GM18951 (cell line): ENCODE results near the gene AIFM1.

Experiments
- POLR2A ChIP-seq: IDR thresholded peaks from 4 replicates; pipeline ENCODE4 v1.6.1; 2011; ENCODE audit warnings: mild to moderate bottlenecking; ENCODE audit not compliant: insufficient read length, insufficient read depth; ENCODE audit errors: extremely low read depth
- in situ Hi-C: fragments of 300-500 bp; cut with MboI; formaldehyde crosslinking; loops from one replicate; pipeline ENCODE4 v1.12.0; 2022; ENCODE audit warnings: low sequenced_read_pairs, mixed read lengths, inconsistent platforms; ENCODE audit not compliant: unreplicated experiment

AIFM1 gene

DNA sequence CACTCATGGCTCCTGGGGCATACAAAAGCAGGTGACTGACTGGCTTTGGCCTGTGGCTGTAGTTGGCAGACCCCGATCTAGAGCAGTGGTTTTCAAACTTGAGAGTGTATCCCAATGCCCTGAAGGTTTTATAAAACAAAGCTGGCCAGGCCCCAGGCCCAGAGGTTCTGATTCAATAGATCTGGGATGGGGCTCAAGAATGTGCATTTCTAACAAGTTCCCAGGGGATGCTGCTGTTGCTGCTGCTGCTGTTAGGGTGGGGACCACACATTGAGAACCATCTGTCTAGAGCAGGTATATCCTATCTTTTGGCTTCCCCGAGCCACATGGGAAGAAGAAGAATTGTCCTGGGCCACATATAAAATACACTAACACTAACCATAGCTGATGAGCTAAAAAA is 7.3 kb downstream of the AIFM1 start:
- in situ Hi-C loops, result no loop called here
- TF ChIP-seq POLR2A, result no peak

DNA sequence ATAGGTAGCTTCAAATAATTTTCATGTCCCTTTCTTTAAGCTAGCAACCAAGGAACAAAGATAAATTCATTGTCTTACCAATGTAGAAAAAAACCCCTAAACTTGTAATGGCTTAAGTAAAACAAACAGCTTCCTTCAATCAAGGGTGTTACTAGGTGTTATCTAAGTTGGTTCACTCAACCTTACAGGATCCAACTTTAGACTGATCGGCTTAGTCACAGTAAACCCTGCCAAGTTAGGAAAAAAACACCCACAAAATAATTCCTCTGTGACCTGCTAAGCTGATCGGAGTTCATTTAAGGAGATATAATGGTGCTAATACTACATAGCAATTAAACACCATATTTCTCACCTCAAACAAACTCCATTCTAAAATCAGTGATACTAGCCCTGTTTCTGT is 10.1 kb downstream of the AIFM1 start:
- no peak for TF ChIP-seq POLR2A
- in situ Hi-C loops, result no loop called here

DNA sequence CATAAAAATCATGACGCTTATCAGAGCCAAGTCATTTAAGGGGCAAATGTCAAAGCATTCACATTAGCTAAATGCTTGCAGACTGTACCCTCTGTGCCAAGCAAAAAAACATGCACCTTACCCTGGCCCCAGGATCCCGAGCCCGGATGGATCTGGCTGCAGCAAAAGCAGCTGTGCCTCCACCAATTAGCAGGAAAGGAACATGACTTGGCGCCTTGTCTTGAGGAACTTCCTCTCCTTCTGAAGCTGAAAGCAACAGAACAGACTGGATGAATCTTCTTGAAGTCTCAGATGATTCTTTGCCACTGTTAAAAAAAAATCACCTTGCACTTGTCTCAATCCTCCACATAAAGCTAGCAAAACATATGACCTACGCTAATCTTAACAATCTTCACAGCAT is 18.0 kb downstream of the AIFM1 start:
- in situ Hi-C loops, result no loop called here

DNA sequence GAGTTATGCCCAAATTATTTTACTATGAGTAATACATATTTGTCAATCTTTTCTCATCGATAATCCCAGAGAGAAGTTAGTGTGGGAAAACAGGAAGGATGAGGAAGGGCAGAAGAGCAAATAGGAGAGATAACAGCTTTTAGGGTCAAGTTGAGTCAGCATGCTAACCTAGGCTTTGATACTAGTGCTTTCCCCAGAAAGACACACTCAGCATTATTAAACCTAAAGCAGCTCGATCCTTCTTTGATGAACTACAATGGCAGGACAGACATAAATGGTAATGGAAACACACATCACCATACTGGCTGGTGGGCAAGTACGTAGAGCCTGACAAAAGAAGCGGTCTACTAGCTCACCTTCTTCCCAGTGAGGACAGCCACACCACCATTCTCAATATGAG is 20.5 kb downstream of the AIFM1 start:
- TF ChIP-seq POLR2A, result no peak
- in situ Hi-C loops, result no loop called here

More for the DNA sequence above, 18.0 kb downstream of the AIFM1 start:
- TF ChIP-seq POLR2A, result no peak

DNA sequence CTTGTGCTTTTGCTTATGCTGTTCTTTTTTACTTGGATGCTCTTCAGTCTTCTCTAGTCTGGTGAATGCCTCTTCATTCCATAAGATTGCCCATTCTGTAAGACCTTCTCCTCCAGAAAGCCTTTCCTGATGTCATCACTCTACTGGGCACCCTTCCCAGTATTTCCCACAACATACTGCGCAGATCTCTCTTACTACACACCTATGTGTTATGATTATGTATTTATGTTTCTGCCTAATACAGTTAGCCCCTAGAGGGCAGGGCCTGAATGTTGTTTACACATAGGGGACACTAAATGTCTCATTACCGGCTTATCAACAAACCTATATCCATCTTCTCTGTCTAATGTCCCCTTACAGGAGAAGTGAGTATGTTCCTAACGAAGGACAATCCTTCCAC is 21.1 kb downstream of the AIFM1 start:
- in situ Hi-C loops, result no loop called here
- TF ChIP-seq POLR2A, result no peak

DNA sequence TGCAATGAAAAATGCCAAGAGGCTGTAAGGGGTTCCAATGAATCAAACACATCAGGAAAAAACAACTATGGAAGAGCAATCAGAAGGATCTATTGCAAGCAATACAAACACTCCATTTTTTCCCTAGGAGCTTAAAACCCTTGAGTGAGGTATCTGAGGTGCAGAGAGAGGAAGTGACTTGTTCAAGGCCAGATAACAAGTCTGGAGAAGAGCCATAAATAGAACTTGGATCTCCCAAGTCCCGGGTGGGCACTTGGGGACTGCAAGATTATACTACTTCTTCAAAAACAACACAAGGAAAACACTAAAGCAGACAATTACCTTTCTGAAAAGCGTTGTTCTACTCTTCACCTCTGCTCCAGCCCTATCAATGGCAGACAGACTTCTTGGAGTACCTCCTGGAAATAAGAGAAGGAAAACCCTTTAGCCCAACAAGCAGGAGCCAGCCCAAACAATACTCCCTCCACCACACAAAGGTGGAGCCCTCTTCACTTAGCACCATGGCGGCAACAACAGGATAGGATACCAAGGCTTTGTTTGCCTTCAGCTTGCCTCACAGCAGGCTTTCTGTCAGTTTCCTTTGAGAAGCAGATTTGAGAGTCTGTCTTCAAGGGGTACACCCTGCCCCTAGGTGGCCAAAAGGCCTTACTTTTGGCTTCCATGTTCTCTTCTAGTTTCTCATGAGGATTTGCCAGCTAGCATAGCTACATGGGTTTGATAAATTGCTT is 26.0 kb downstream of the AIFM1 start:
- no peak for TF ChIP-seq POLR2A
- in situ Hi-C loops, result no loop called here

DNA sequence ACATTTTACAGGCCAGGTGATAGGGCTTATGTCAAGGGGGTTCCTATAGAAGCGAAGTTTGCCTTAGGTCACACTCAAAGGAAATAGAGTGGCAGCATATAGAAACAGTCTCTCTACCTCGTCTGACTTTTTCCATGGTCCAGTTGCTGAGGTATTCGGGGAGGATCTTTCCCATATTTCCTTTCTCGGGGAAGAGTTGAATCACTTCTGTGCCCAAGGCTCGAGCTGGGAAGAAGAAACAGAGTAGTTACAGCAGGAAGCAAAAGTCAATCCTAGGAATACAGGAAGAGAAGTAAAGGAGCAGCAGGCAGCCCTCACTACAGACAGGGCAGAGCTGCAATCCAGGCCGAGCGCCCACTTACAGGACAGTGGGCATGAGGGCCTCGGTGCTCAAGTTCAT is 28.7 kb downstream of the AIFM1 start:
- in situ Hi-C loops, result no loop called here
- no peak for TF ChIP-seq POLR2A

DNA sequence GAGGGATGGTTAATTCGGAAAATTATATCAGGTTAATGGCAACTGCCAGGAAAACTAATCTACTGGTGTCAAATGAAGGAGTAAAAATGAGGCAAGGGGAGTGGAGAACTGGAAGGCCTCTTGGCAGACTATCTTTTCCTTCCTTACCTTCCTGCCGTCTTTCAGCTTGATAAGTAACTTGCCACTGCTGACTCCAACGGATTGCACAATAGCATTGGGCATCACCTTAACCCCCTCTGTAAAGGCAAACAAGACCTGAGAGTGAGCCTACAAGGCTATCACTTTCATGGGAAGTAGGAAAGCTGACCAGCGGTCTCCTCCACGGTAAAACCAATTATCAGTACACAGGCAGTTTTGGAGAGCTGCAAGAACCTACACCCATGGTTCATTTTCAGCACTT is 29.1 kb downstream of the AIFM1 start:
- in situ Hi-C loops, result no loop called here
- no peak for TF ChIP-seq POLR2A

DNA sequence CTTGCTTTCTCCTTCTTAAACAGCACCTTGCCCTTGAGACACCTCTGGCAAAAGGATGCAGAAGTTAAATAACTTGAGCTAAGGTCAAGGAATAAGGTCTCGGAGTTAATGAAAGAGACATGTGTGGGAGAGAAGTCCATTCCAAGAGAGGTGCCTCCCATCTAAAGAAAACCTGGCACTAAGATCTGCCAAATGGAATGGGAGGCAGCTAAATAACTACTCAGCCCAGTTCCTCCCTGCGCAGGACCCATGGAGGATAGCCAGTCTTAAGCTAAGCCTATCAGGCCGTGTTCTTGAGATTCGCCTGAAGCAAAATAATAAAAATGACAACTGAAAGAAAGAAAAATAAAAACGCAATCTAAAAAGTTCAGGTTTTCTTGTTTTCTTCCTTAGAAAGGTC is 34.7 kb downstream of the AIFM1 start:
- in situ Hi-C loops, result no loop called here

DNA sequence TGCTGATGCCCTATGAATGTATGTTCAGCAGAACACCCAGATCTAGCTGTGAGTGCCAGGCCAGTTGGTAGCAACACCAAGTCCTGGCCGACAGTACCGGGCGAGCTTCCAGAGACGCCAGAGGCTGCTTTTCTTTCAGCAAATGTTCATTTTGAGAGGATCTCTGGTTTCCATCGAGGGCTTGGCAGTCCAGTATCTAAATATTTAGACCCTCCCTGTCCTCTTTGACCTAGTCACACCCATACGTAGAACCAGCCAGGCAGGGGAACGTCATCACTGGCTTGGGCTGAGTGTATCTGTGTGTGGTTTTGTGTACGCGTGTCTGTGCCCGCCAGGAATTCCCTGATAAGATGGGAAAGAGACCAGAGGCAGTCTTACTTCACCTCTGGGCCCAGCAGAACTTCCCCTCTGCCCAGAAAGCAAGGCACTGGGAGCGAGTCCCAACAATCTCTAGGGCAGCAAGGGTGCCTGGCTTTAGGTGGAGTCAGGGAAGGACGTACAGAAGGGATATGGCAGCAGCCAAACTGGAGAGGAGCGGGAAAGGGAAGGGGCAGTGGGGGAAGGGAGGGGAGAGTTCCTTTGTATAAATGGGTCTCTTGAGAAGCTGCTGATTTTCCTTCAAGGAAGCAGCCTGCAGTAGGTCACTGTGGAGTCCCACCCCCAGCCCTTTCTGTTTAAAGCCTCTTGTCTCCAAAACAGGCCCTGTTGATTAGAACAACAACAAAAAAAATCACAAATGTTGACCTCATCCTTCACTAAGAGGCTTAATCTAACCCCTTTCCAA is 40.4 kb downstream of the AIFM1 start:
- in situ Hi-C loops, result no loop called here
- TF ChIP-seq POLR2A, result no peak

More for the DNA sequence above, 34.7 kb downstream of the AIFM1 start:
- TF ChIP-seq POLR2A, result no peak

DNA sequence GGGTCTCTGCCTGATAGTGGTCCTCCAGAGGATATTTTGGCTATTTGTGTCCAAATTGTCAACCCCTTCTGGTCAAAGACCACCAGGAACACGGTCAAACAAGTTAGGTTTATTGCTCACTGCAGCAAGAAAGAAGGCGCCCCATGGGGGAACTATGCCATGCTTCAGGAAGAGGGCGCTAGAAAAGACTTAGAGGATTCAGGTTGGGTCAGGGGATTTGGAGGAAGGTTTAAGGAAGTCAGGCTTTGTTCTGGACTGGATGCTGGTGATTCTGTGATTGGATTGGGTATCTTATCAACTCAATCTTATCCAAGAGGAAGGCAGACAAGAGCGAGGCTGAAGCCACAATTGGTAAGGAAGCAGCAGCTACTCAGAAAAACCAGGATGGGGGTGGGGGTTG is 41.1 kb downstream of the AIFM1 start:
- in situ Hi-C loops, result no loop called here
- no peak for TF ChIP-seq POLR2A

DNA sequence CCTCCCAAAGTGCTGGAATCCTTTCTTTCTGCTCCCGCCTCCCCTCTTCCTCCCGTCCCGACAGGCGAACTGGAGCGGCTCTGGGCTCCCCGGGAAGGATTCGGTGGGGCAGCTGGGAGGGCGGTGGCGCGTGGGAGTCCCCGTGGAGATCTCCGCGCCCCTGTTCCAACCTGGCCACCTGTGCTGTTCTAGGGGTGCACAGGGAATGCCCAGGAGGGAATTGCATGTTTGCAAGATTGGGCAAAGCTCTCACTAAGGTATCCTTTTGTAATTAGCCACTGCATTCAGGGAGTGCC is 44.2 kb downstream of the AIFM1 start:
- in situ Hi-C loops, result no loop called here

DNA sequence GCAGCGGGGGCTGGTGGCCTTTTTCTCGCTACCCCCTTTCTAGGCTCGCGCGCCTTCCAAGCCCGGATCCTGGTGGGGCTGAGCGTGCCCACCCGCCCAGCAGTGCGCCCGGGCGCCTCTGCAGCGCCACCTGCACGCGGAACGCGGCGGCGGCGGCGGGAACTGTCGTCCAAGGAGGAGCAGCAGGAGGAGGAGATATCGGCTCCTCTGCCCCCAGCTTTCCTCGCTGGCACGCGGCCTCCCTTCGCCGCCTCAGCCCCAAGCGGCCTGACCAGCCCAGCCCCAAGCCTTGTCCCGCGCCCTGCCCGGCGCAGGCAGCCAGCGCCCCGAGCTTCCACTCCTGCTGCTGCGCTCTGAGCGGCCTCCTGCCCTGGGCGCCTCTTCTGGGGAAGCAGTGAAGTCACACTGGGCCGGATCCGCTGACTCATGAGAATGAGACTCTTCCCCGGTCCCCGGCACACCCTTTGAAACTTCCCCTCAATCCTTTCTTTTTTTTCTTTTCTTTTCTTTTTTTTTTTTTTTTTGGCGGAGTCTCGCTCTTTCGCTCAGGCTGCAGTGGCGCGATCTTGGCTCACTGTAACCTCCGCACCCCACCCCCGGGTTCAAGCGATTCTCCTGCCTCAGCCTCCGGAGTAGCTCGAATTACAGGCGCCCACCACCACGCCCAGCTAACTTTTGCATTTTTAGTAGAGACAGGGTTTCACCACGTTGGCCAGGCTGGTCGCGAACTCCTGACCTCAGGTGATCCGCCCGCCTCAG is 44.7 kb downstream of the AIFM1 start:
- TF ChIP-seq POLR2A, result no peak
- in situ Hi-C loops, result no loop called here

More for the DNA sequence above, 44.2 kb downstream of the AIFM1 start:
- no peak for TF ChIP-seq POLR2A
